ENCODE data around the gene SLC25A42.

- TF ChIP-seq CTCF (IDR thresholded peaks at IDR 0.05; ENCODE audit: poor library complexity), result no peak
- no peak for TF ChIP-seq EZH2phosphoT487 (IDR thresholded peaks at IDR 0.05; ENCODE audit: low read depth, severe bottlenecking, unreplicated experiment)
Observed at GRCh38 chr19:19043881-19044280, 19.9 kb upstream of the SLC25A42 start.
